ENCODE data around the gene CCDC92.

CCDC92 gene

DNA sequence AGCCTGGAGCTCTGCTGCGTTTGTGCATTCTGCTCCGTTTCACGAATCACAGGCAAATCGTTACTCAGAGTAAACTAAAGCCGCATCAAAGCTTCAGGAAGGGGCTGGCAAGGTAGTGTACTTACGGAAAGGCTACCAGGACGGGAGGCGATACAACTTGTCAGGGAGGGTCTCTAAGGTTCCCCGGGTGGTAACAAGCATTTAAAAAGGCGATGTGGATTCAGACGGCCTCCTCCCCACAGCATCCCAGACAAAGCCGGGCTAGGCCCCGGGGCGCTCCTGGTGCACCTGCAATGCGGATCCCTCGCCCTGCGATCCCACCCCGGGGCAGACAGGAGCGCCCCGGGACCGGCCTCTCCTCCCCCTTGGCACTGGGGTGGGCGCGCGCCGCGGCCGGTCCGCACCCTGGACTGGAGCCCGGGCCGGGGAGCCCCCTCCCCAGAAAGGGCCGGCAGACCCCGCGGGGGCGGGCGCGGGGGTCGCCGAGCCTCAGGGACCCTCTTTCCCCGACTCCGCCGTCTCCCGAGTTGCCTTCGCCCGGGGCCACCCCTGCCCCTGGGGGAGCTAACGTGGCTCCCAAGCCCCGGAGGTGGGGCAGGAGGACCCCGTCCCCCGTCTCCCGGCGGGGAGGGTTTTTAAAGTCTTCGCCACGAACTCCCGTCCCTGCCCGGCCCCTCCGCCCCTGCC is 718 bp downstream of the CCDC92 start:
- DNase-seq, result no peak

DNA sequence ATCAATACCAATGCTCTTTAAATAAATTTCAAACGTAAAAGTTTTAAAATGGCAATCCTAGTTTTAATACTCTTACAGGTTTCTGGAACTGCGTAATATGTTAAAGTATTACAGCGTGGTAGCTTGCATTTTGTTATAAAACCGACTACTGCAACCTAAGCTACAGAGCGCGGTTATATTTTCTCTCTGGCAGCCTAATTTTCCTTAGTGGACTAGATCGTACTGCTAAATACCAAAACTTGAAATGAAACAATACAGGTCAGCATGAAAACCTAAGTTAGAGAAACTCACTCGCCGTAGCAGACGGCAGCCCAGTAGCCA is 1.2 kb downstream of the CCDC92 start:
- no peak for DNase-seq

DNA sequence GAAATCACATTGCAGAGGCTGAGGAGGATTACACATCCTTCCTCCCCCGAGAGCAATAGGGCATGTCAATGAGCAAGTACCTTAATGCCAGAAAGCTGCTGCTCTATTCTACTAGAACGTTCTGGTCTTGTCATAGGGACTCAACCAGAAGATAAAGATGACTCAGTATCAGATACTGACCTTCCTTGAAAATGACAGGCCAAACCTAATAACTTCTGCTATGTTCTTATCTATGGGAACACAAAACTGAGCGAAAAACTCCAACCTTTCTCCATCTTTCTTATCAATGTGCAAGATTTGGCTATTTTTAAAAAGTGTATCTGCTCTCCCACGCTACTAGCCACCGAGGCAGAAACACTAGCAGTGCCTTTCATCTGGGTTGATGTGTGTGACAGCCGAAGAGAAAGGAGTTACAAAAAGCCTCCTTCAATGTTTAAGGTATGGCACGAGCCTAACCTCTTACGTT is 5.5 kb downstream of the CCDC92 start:
- no peak for DNase-seq

DNA sequence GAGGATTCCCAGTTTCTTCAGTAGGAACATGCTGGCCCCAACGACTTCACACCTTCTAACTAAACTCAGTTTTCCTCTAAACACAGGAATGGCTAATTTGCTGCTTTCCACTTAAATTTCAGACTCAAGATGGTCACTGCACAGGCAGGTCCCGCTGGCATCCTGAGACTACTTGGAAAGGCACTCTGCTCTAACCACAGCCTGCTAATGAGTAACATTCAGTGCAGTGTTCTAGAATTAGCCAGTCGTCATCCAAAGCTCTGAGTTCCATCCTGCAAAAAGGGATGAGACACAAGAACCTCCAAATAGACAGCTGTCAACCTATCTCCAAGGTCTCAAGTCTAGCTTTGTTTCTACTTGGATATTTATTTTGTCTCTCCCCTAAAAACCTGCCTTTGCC is 6.0 kb downstream of the CCDC92 start:
- DNase-seq, result no peak

DNA sequence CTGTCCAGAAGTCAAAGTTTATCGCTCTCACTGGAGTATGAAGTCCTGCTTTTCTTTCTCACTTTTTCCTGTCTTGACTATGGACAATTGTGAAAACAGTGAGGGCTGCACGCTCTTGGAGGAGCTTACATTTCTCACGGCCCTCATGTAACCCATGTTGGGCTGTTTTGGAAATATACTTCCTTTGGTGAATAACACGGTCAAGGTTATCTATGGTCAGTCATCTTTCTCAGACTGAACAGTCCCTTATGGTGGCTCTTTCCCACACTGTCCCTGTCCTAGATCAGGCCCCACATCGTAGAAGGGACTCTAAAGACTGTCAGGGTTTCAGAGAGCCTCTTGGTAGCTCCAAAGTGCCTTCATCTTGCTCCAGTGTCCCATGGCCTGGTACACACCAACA is 7.2 kb downstream of the CCDC92 start:
- DNase-seq, result no peak

DNA sequence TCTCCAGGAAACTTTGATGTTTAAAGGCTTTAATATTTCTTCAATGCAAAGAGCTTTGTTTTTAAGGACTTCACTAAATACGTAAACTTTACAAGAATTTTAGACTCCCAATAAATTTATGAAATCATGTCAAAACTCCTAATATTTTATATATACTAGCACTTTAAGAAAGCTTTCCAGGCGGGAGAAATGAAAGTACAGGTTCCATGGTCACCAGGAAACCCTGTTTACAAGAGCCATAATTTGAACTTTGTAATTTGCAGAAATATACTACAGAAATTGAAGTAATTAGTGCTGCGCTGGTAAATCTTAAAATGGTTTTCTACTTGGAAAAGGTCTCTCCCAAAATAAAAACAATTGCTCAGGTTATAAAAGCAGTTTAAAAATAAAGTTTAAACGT is 8.8 kb downstream of the CCDC92 start:
- DNase-seq, result no peak

DNA sequence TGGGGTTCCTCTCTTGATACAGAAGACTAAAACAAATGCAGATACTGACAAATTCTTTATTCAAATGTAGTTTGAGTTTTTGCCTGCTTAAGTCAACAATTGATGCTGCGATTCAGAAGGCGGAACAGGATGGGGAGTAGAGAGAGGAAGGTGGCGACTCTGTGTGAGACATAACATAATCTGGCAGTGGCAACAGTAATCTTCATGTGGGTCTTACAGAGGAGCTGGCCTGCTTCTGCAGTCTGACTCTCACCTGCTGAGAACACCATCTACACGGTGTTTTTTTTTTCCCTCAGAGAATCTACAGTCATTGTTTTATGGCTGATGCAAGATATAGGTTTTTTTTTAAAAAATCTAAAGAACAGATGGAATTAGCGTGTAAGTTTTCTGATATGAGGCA is 10.1 kb downstream of the CCDC92 start:
- DNase-seq, result no peak

DNA sequence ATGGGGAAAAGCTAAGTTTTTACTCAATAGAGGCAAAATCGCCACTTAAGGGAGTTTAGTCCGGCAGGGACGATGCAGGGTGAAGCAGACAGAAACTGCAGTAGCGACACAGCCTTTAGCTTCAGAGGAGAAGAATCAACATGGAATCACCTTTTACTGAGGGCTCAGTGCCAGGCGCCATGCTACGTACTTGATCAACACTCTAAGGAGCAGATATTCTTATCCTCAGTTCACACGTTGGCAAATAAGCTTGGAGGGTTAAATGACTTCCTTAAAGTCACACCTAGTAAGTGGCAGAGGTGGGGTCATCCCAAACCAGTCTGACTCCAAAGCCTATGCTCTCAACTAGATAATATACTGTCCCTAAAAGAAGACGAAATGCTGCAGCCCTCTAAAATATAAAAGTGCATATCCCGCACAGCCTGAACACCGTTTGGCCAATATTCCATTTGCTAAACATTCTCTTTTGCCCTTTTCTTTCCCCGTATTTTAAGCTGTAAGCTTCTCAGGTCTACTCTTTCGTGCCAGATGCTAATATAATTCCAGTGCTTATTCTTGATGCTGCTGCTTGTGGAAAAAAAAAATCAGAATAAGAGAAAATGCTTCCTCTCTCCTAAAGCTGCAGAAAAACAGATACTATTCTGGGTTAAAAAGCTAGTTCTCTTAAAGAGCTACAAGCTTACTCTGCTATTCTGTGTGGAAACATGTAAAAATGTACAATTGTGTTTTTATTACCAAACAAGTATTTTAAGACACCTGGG is 10.9 kb downstream of the CCDC92 start:
- no peak for DNase-seq

DNA sequence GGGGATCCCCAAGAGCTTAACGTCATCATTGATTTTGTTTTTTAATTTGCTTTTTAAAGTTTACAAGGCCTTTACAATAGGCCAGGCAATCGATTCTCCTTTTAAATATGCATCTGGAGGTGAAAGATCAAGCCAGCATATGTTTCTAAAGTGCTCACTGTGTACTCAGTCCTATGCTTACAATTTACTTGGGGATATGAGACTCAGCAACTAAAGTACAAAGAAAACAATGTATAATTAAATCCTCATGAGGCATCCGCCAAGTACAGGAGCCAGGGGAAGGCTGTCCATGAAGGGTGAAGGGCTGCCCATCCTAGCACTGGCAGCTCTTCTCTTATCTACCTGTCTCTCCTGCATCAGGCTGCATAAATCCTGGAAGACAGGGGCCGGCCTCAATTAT is 11.8 kb downstream of the CCDC92 start:
- no peak for DNase-seq

DNA sequence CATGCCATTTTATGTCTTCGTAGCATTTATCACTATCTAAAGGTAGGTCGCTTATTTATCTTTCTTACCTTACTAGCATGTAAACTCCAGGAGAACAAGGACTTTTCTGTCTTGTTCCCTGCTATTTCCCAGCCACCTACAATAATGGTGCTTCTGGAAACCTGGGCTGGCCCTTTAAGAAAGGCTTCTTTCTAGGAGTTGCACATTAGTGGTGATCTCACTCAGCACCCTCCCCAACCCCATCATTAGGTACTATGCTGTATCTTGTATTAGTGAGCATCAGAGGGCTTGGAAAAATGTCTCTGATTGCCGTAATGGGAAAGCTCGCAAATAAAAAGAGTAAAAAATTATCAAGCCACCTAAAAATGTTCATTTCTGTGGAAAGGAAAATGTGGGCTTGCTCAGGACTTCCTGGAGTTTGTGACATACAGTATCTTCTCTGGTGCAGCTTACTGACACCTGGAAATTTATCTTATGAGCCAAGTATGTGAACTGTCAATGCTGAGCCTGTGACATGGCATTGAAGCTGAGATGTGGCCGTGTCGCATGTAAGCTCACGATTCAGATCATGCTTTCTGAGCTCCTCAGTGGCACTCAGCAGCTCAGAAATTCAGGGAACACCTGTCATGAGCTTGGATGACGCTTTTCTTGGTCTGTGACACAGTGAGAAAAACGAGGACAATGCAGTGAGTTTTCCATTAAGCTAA is 12.4 kb downstream of the CCDC92 start:
- no peak for DNase-seq

DNA sequence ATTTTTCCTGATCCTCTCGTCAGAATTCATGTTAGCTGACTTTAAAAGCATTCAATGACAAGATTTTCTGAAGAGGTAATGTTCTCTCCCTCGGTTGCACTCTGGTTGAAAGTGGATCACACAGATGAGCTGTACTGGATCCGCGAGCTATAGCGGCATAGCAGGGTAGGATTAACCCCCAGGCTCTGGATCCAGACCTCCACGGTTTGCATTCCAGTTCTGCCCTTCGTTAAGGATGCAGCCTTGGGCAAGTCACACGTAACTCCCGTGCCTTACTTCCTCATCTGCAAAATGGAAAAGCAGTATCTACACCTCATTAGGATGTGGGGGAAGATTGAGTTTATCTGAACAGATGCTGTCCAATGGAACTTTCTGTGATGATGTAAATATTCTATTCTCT is 13.8 kb downstream of the CCDC92 start:
- DNase-seq, result no peak

DNA sequence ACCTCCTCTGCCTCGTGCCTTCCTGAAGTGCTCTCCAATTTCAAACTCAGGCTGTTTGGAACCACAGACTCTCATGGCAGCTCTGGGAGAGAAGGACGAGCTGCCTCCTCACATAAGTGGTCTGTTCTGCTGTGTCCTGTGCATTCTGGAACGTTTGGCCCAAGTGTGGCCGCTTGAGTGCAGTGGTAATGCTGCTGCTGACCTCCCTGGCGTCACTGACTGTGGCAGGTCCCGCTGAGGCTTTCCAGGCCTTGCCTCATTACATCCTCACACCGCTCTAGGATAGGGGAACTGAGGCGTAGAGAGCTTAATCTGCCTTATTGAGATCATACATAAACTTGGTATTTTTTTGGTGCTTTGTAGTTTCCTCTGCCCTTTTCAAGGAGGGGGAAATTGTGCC is 14.2 kb downstream of the CCDC92 start:
- no peak for DNase-seq

DNA sequence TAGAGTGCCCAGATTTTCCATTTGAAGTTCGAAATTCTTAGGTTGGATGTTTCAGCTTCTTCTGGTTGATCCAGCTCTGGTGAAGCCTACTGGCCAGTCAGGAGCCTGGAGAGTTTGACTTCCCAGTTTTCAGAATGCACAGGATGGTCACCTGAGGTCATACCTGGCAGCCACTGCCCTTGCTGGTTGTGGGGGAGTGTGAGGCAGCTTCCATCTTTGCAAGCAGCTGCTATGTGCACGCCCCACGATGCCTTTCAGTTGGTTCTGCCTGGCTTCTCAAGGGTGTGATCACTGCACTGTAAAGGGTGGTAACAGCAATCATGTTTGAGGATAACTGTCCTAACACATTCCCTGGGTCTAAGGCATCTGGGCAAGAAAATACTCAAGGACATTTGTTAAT is 15.4 kb downstream of the CCDC92 start:
- DNase-seq, result no peak

DNA sequence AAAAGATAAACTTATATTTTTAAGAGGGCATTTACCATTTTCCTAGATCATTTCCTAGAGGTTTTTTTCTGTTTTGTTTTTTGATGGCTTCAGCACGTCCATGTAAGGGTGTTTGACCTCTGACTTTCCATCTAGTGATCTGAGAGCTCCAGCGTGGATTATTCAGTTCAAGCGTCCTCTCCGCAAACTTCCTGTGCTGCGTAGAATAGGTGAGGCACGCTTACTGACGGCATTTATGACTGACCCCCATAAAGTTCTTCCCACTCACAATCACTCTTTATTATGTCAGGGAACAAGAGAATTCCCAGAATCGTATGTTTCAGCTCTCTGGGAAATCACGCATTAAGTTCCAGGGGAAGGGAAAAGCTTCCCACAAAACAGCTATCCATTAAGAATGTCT is 16.4 kb downstream of the CCDC92 start:
- DNase-seq, result no peak

DNA sequence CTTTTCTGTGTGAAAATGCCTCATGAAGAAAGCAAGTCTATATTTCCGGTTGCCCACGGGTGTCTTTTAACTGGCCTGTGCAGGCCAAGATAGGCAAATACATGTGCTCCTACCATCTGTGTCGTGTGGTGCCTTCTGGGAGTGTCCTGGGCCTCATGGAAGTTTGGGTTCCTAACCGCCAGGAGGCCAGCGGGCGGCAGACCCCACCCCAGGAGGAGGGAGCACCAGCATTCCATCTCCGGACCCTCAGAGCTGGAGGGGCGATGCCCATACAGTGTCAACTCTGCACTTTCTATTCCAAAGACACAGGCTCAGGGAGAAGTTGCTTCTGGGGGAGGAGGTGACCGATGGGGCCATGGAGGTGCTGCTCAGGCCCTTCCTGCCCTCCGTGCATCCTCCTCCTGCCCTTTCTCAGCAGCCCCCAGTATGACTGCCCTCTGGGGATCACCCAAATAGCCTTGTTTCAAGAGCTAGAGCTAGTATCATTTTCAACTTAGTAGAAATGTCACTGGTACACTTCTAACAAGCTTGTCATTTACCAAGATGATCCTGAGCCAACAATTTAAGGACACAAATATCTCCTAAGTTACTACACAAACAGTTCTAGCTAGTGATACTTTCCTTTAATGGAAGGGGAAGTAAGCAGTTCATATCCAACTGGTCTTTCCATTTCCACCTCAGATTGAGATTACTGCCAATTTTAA is 17.8 kb downstream of the CCDC92 start:
- no peak for DNase-seq

DNA sequence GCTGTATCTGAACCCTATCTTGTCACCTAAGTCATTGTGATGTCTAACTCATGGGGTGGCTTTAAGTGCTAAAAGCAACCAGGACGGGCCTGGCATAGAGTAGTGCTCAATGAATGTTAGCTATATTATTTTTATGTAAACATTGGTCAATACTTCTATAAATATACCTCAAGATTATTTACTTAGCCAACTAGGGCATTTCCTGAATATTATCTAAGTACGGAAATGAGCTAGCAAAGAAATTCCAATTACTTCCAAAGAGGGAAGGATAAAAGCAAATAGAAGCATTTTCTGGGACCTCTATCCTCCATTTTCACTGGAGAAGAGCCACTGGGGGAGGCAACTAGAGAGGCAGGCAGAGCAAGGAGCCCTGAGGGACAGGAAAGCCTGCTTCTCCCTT is 20.6 kb downstream of the CCDC92 start:
- DNase-seq, result no peak

DNA sequence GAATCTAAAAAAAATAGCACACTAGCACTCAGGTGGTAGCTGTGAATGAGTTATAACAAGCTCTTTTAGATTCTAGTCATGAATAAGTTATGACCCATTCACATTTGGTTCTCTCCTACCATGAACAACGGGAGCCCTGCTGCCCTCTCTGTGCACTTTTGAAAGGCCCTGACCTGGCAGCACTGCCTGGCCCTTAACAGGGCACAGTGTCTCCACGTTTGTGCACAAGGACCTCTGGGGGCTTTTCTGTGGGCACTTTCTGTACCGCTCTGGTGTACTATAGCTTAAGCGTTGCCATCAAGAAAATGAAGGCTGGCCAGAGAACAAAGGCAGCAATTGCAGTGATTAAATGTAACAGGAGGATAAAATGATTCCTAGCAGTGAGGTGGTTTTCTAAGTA is 21.2 kb downstream of the CCDC92 start:
- DNase-seq, result no peak

DNA sequence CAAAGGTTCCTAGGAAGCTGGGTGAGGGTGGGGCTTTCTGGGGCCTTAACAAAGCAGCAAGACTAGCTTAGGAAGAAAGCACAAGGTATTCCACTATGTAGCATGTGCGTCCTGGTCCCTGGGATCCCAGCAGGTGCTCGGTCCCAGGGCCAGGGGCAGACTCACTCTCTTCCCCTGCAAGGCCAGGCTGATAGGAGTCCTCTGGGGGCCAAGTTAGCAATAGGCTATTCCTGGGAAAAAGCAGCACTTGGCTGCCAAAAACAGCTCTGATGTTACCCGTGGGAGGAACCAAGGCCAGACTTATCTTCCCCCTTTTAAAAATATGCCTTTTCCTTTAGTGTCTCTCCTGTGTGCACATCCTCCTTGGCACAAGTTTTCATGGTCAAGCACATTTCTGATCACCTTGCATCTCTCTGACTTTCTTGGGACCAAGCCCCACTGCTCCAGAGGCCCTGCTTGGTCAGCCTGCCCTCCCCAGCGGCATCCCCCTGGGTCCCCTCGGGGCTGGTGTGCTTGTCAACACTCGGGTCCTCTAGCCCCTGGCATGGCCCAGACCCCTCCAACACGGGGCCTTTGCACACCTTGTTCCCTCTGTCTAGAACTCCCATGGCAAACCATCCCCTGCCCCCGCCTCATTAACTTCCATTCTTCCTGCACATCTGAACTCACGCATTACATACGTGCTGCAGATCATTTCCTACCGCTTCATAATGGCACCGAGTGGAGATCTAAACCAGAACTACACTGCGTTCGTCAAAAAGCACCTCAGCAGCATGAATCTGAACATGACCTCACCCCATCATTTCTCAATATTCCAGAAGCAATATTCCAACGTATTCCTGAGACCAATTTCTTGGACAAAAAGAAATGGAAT is 21.9 kb downstream of the CCDC92 start:
- DNase-seq, result no peak

DNA sequence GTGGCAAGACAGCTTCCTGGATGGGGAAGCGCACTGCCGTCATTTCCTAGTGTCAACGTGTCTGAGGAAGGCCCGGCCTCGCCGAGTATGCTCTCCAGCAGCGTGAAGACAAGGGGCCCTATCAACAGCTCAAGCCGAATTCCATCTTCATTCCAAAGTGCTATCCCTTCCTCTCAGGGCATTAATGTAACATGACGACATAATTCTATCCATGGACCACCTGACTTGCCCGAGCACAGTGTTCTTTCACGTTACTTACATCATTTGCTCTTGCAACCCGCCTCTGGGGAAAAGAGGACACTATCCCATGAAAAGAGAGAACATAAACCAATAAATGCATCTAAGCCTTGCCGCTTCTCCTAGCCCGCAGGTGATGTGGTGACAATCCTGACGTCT is 22.9 kb downstream of the CCDC92 start:
- DNase-seq, result no peak

DNA sequence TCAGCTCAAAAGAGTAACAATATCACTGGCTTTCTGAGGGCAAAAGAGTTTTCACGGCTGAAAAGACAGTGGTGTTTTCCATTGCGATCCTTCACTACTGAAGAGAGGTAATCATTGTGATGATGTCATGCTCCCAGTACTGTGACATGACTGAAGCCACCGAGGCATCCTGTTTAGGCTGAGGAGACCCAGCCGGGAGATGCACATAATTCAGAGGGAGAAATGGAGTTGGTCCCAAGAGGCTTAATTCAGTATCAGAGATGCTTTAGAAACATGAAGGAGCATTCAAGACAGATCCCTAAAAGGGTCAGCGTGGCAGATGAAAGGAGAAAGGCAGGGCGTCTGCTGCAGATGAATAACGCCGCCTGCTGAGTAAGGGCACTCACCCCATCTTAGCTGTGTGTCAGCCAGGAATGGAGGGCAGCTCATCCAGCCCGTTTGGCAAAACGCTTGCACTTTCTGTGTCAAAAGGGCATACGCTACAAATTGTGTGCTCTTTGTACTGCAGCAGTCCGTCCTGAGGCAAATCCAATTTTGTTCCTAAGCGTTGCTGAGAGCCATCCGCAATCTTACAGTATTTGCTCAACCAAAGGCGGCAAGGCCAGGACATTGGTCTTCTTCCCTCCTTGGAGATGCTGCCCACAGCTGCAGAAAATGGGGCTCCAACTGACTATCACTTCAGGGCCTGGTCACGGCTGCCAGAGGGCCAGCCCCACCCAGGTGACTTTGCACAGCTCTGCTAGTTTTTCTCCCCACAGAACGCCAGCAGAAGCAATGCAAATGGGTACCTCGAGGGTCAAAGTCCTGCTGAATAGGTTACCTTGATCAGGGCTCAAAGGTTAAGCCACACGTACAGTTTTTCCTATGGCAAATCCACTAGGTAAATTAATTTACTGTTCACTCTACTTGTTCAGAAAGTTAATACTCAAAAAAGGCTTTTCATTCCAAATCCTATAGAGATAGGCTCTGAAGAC is 23.5 kb downstream of the CCDC92 start:
- DNase-seq, result no peak

DNA sequence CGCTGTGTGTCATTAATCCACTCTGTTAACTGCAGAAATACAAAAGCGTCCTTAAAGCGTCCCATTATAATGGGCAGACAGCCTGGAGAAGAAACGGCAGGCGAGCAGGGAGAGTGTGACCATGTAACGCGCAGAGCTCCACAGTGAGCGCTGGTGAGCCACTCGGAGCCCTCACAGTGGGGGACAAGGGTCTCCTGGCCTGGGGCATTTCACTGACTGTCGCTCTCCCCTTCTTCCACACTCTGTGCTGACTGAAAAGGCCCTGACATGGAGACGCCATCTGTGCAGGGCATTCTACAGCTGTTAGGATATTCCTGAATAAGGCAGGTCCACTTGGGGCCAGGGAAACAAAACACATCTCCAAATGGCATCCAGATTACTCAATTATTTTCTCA is 24.2 kb downstream of the CCDC92 start:
- no peak for DNase-seq
